NCI-H2107 (cell line): ENCODE data around the gene MC1R.
"Not testable (repeated sequence)": the region's sequence is repeated elsewhere in the genome, so short reads cannot be mapped to it uniquely, and the experiment has no call there.

Experiments used
- DNase-seq: peaks from one replicate; lab custom pipeline; 2025; lab: John Stamatoyannopoulos, UW

Gene MC1R

DNA sequence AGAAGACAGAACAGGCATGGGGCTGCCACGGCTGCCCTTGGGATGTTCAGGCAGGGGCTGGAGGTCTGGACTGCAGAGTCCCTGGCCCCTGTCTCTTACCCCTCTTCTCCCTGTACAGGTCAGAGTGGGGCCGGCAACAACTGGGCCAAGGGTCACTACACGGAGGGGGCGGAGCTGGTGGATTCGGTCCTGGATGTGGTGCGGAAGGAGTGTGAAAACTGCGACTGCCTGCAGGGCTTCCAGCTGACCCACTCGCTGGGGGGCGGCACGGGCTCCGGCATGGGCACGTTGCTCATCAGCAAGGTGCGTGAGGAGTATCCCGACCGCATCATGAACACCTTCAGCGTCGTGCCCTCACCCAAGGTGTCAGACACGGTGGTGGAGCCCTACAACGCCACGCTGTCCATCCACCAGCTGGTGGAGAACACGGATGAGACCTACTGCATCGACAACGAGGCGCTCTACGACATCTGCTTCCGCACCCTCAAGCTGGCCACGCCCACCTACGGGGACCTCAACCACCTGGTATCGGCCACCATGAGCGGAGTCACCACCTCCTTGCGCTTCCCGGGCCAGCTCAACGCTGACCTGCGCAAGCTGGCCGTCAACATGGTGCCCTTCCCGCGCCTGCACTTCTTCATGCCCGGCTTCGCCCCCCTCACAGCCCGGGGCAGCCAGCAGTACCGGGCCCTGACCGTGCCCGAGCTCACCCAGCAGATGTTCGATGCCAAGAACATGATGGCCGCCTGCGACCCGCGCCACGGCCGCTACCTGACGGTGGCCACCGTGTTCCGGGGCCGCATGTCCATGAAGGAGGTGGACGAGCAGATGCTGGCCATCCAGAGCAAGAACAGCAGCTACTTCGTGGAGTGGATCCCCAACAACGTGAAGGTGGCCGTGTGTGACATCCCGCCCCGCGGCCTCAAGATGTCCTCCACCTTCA is 16.2 kb downstream of the MC1R start:
- DNase-seq: no peak

DNA sequence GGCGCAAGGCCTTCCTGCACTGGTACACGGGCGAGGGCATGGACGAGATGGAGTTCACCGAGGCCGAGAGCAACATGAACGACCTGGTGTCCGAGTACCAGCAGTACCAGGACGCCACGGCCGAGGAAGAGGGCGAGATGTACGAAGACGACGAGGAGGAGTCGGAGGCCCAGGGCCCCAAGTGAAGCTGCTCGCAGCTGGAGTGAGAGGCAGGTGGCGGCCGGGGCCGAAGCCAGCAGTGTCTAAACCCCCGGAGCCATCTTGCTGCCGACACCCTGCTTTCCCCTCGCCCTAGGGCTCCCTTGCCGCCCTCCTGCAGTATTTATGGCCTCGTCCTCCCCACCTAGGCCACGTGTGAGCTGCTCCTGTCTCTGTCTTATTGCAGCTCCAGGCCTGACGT is 17.0 kb downstream of the MC1R start:
- DNase-seq: not testable (repeated sequence)

DNA sequence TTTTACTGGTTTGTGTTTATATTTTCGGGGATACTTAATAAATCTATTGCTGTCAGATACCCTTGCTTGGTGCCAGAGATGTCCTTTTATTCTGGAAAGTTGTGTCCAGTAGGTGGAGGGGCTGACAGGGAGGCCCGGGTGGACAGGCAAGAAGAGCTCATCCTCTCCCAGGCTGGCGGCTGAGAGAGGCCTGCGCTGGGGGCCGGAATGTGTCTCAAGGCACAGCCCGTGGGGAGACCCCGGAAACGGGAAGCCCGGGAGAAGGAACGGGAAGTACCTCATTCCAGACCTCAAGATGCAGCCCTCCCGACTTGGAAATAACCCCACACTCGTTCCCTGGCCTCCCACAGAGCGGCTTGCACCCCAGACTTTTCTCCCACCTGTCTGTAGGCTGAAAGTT is 17.4 kb downstream of the MC1R start:
- DNase-seq: no peak

DNA sequence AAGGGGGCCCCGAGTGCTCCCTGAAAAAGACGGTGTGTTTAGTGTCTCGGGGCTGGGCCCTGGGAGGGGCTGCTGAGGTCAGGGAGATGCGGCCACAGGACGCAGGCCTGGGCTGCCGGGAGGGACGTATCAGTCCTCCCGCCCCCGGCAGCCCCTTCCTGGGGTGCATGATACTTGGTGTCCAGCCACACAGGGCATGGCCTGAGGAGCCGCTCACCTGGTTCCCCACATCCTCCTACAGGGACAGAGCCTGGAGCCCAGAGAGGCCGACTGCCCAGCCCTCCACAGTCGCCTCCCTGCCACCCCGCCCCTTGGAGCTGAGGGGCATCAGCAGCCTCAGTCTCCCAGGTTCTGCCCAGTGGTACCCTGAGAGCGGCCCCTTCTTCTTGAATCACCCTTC is 17.8 kb downstream of the MC1R start:
- DNase-seq: no peak

DNA sequence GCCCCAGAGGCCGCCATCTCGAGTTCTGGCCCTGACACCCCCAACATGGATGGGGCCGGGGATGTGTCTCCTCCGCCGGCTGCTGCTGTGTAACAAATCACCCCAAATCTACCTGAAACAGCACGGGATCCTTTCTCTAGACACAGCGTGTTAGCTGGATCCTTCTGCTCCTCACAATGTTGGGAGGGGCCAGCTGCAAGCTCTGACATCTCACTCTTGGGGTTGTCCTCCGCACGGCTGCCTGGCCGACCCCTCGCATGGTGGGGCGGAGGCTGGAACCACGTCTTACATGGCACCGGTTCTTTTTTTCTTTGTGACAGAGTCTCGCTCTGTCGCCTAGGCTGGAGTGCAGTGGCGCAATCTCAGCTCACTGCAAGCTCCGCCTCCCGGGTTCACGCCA is 18.3 kb downstream of the MC1R start:
- DNase-seq: no peak

DNA sequence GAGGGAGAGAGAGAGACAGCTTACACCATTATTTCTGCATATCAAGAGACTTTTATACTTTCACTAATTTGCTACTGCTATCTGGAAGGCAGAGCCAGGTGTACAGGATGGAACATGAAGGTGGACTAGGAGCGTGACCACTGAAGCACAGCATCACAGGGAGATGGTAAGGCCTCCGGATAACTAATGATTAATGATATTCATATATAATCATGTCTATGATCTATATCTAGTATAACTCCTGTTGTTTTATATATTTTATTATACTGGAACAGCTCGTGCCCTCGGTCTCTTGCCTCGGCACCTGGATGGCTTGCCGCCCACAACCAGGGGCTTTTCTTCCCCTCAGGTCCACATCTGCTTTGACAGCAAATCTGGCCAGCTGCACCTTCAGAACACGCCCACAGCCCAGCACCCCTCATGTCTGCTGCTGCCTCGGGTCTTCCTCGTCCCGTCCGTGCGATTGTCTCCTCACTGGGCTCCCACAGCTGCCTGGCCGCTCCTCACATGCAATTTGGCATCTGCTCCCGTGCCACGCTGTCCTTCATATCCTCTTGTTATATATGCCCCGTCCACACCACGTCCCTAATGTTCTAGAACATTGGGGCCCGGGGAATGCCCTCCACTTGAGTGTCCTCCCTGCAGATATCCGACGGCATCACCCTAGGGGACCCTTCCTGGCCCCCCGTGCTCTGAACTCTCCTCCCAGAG is 19.7 kb downstream of the MC1R start:
- no peak for DNase-seq

DNA sequence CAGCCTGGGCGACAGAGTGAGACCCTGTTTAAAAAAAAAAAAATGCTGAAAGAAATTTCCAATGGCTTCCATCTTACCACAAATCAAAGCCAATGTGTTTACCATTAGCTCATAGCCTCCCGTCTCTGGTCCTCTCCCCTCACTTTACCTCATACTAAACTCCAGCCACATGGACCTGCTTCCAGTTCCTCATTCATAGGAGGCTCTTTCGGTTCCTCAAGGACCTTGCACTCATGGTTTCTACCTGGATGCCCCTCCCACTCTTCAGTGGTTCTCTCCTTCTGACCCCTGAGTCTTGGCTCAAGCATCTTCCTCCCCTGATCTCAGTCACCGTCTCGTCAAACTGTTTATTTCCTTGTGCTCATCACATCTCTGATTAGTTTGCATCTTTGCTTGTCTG is 26.1 kb downstream of the MC1R start:
- no peak for DNase-seq

DNA sequence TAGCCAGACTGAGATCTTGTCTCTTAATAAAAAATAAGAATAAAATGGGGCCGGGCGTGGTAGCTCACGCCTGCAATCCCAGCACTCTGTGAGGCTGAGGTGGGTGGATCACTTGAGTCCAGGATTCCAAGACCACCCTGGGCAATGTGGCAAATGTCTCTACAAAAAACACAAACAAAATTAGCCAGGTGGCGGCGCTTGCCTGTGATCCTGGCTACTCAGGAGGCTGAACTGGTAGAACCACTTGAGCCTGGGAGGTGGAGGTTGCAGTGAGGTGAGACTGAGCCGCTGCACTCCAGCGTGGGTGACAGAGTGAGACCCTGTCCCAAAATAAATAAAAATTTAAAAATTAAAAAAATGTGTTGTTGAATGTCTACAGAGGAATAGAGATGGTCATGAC is 27.0 kb downstream of the MC1R start:
- no peak for DNase-seq

DNA sequence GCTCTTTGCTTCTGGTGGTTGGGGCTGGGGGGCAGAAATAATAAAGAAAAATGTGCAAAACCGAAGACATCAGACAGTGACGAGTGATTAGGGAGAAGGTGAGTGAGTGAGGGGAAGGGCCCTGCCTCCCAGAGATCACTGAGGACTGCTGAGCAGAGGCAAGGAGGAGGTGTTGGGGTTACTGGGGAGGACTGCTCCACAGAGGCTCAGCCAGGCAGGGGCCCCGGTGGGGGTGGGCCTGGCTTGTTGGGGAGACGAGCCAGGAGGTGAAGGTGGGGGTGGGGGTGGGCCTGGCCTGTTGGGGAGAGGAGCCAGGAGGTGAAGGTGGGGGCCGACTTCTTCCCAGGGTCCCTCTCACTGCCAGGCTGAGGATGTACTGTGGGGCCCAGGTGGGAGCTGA is 27.9 kb downstream of the MC1R start:
- DNase-seq: no peak

DNA sequence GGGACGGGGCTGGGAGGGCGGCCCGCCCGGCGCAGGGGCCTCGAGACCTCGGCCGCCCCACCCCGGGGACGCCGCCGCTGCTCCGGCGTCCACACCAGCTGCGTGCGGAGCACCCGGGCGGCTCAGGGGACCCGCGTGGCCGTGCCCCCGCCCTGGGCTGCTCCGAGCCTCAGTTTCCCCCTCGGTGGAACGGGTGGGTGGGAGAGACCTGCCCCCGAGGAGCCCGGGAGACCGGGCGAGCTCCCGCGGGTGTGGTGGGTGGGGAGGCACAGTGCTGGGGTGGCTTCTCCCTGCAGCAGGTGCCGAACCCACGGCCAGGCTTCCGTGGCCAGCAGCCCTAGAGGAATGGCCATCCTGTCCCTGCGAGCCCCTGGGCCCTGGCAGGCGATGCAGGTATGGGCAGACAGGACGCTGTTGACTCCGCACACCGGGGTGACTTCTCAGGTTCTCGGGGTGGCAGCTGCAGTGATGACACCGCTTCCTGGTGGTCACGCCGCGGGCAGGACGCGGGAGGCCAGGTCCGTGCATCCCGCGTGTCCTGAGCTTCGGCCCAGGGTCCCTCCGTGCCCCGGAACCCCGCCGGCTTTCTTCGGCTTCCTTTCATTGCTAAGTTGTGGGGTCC is 30.6 kb downstream of the MC1R start:
- no peak for DNase-seq

DNA sequence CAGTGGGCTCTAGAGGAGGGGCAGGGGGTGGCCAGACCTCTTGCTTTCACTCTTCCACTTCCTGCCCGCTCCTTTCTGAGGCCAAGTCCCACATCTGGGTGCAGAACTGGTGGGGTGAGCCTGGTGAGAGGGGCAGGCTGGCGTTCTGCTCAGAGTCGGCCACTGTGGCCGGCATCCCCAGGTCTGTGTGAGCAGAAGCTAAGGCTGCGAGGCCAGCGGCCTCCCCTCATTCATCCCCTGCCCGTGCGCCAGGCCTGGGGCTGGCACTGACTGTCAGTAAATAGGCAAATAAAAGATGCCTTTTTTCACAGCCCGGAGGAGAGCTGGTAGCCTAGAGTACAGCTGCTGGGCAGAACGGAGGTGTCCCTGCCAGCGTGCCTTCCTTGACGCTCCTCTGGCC is 31.1 kb downstream of the MC1R start:
- DNase-seq: no peak

DNA sequence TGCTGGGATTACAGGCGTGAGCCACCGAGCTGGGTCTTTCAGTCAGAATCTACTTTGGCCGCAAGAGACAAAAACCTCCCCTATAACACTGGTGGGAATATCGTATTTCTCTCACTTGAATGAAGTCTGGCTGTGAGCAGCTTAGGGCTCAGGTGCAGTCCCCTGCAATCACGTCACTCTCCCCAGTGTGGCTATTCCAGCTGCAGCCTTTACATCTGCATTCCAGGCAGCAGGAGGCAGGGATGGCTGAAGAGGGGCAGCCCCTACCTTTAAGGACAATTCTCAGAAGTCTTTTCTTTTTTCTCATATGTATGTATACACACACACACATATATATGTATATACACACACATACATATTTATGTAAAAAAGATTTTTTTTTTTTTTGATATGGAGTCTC is 32.8 kb downstream of the MC1R start:
- peak; percentile 36 for DNase-seq

DNA sequence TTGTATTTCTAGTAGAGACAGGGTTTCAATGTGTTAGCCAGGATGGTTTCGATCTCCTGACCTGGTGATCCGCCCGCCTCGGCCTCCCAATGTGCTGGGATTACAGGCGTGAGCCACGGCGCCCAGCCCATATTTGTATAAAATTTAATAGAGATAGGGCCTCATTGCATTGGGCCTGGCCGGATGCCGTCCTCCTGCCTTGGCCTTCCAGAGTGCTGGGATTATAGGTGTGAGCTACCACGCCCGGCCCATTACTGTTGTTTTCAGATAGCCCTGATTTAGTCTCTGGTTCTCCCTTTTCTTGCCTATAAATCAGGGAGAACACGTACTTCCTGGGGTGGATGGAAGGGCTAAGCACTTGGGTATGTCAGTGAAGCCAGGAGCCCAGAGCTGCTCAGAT is 33.4 kb downstream of the MC1R start:
- DNase-seq: no peak

DNA sequence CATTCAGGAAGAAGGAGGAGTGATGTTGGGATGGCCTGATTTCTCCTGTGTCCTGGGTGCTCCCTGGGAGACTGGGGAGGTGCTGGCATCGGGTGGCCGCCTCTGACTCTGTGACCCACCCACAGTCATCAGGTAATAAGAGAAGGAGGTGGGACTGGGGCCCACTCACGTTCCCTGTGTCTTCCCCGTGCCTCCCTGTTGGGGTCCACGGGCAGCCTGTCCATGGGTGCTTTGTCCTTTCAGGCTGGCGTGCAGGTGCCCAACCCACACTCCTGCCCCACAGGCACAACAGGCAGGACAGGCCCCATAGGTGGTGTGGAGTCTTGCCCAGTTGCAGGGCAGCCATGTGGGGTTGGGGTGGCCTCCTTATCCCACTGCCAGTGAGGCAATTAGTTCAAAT is 33.9 kb downstream of the MC1R start:
- DNase-seq: no peak

DNA sequence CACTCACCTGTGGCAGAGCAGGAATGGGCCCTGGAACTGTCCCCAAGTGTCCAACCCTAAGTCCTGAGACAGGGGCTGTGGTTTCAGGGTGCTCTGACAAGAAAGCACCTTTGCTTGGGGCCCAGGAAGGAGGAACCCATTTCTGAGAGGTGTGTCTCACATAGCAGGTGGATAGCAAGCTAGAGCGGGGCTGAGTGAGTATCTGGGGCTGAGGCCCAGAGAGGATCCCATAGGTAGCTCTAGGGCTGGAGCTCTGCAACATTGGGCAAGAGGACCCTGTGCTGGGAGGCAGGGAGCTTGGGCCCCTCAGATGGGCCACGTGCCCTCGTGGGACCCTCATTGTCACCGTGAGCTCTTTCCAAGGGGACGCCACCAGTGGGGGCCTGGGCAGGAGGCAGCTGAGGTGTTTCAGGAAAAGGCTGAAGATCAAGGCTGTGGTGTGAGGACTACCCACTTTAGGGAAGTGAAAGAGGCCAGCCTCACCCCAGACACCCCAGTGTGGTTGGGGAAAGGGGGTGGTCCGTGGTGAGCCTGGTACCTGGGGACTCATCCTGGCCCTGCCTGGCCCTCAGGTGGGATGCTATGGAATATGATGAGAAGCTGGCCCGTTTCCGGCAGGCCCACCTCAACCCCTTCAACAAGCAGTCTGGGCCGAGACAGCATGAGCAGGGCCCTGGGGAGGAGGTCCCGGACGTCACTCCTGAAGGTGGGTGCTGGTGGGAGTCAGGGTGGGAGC is 35.2 kb downstream of the MC1R start:
- DNase-seq: no peak

DNA sequence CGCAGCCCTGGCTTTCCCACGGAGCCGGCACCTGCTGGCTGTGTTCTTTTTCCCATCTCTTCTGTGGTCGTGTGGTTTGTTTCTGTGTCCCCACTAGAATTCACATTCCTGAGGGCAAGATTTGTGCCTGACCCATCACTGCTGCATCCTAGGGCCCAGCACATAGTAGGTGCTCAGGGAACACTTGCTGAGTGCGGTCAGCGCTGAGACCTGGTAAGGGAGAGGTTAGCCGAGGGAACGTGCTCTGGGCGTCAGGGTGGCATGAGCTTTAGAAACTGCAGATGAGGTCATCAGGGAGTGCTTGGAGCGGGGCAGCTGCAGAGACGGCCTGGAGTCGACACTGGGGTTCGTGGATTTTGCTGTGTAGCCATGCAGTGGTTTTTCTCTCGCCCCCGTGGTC is 35.8 kb downstream of the MC1R start:
- DNase-seq: no peak

DNA sequence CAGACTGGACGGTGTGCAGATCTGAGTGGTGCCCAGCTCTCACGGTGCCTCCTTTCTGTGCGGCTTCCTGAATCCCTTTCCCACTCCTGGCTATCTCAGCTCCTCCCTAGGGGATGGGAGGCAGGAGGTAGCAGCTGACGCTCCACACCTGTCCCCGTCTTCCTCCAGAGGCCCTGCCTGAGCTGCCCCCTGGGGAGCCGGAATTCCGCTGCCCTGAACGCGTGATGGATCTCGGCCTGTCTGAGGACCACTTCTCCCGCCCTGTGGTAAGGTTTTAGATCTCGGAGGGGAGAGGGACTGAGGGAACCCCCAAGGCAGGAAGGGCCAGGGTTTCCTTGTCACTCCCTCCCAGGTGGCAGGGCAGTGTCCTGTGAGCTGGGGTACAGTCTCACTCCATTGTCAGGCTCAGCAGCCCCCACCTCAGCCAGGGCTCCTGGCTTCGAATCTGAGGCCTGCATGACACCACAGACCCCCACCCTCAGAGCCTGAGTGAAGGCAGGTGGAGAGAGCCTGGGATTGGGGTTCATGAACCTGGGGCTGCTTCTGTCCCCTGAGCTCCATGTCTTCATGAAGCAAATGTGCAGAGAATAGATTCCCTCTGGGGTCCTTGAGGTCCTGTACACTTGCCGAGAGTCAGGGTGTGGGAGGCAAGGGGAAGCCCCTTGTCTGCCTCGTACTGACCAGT is 36.5 kb downstream of the MC1R start:
- no peak for DNase-seq

DNA sequence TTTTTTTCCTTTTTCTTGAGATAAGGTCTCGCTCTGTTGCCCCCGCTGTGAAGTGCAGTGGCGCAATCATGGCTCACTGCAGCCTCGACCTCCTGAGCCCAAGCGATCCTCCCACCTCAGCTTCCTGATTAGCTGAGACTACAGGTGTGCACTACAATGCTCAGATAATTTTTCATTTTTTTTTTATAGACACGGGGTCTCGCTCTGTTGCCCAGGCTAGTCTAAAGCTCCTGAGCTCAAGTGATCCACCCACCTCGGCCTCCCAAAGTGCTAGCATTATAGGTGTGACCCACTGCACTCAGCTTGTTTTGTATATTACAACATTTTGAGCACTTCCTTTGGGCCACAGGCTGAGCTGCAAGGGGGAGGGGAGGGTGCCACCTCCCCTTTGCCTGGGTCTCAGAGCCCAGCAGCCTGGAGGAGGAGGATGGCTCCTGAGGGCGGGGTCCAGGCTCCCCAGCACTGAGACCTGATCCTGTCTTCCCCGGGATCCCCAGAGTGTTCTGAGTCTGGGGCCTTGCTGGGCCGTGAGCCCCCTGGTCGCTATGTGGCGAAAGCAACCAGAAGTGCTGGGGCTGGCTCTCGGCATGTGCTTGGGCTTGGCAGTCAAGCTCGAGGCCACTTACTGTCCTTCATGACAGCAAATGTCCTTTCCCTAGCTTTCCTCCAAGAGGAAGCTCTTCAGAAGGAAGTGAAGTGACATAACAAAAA is 38.0 kb downstream of the MC1R start:
- DNase-seq: no peak

DNA sequence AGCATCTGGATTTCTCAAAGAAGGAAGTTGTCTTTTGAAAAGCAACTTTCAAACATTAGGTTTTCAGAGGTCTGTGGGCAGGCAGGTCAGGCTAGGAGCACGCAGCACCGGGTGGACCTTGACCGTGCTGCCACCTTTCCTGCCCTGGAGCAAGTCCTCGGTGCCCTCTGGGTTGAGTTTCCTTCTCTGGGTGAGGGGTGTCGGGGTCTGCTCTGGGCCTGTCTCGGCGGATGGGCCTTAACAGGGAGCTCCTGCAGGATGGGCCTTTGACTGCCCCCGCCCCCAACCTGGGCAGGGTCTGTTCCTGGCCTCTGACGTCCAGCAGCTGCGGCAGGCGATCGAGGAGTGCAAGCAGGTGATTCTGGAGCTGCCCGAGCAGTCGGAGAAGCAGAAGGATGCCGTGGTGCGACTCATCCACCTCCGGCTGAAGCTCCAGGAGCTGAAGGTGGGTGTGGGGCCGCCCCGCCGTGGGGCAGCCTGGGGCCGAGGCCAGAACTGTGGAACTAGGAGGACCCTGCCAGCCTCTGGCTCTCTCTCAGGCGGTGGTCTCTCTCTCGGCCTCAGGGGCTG is 38.6 kb downstream of the MC1R start:
- DNase-seq: no peak

DNA sequence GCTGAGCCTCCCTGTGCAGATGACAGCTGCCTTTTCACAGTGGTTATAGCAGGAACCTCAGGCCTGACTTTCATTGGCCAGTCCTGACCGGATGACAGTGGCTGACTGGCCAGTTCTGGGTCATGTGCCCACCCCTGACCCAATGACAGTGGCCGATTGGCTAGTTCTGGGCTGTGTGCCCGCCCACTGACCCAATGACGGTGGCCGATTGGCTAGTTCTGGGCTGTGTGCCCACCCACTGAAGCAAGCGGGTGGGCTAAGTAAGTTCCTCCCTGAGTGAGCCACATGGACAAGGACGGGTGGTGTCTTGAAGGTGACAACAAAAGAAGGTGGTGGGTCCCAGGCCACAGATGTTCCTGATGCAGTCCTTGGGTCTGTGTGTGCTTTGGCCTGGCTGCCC is 39.4 kb downstream of the MC1R start:
- no peak for DNase-seq

DNA sequence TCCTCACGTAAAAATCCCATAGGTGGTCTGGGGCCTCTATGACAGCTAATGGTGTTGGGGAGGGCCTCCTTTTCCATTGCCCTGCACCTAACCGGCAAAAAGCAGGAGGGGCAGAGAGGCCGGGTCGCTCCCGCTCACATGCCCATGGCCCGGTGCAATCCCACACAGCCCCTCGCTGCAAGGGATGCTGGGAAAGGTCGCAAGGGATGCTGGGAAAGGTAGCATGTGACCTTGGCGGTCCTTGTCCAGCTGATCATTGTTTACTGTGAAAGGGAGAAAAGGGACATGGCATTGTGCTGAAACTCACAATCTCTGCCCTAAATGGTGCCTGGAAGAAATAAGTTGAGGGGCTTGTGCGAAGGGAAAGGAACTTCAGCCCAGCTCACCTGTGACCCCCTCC is 39.9 kb downstream of the MC1R start:
- no peak for DNase-seq
